Suprapubic skin (tissue), 3 donors: ENCODE data around the gene SNAPC2.

Source experiments
- POLR2A ChIP-seq, 2 donors: fragments of 450-650 bp; IDR thresholded peaks; one replicate each; pipeline ENCODE4 v1.6.1; 2017; ENCODE audit warnings: antibody characterized with exemption in 2 of 2, mild to moderate bottlenecking in 2 of 2, moderate library complexity in 2 of 2
- TF ChIP-seq, protein P1 (sequence below), 2 donors: fragments of 200-600 bp in 1 of 2; fragments of 450-650 bp in 1 of 2; sonication (generic) in 1 of 2; IDR thresholded peaks; one replicate each; pipeline ENCODE4 v1.5.1; 2016 to 2019; ENCODE audit warnings: antibody characterized with exemption in 2 of 2, mild to moderate bottlenecking in 1 of 2, moderate library complexity in 1 of 2

DNA sequence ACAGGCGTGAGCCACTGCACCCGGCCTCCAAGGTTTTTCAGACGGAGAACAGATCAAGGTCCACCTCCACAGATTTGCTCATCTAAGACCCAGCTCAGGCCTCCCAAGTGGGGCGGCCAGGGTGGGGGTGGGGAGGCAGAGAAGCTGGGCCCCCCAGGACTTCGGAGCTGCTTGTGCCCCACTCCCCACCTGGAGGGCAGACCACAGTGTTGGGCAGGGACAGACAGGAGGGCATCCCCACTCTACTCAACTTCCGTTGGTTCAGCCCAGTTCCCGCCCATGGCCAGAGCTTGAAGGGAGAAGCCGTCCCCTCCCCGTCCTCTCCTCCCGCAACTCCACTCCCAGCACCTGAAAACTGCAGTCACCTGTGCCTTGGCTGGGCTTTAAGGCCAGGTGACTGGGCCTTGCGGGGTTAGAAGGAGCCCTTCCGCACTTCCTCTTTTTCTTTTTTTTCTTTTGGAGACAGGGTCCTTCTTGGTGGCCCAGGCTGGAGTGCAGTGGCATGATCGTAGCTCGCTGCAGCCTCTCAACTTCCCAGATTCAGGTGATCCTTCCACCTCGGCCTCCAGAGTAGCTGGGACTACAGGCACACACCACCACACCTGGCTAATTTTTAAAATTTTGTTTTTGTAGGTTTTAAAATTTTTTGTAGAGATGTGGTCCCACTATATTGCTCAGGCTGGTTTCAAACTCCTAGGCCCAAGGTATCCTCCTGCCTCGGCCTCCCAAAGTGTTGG is 32.6 kb upstream of the SNAPC2 start:
- TF ChIP-seq, protein P1, sequence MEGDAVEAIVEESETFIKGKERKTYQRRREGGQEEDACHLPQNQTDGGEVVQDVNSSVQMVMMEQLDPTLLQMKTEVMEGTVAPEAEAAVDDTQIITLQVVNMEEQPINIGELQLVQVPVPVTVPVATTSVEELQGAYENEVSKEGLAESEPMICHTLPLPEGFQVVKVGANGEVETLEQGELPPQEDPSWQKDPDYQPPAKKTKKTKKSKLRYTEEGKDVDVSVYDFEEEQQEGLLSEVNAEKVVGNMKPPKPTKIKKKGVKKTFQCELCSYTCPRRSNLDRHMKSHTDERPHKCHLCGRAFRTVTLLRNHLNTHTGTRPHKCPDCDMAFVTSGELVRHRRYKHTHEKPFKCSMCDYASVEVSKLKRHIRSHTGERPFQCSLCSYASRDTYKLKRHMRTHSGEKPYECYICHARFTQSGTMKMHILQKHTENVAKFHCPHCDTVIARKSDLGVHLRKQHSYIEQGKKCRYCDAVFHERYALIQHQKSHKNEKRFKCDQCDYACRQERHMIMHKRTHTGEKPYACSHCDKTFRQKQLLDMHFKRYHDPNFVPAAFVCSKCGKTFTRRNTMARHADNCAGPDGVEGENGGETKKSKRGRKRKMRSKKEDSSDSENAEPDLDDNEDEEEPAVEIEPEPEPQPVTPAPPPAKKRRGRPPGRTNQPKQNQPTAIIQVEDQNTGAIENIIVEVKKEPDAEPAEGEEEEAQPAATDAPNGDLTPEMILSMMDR (IDR thresholded peaks at IDR 0.05), result no peak
- TF ChIP-seq POLR2A (IDR thresholded peaks at IDR 0.05), result no peak
